COLO829 (cell line): ENCODE results near the gene KRTAP3-1.
"Not testable (repeated sequence)": the region's sequence is repeated elsewhere in the genome, so short reads cannot be mapped to it uniquely, and the experiment has no call there.

ENCODE experiments used
- DNase-seq: peaks from one replicate; pipeline ENCODE4 v3.0.0; 2012; ENCODE audit warnings: low spot score

KRTAP3-1 gene

GRCh38 chr17:41008811-41009210 is at the start of gene KRTAP3-1:
Gene KRTAP3-1 (minus strand): TSS chr17:41009128. CDS start chr17:41009074, 54 bp downstream.
- no peak for DNase-seq

- DNase-seq = no peak
Measured at GRCh38 chr17:41057547-41057946, 48.6 kb upstream of the KRTAP3-1 start.

- DNase-seq = not testable (repeated sequence)
Measured at GRCh38 chr17:41055130-41055529, 46.2 kb upstream of the KRTAP3-1 start, which contains the start of gene KRTAP2-2. Gene KRTAP2-2 (minus strand): TSS chr17:41055230. CDS start chr17:41055211, 19 bp downstream.

- not testable (repeated sequence) for DNase-seq
Measured at GRCh38 chr17:41054556-41054955, 45.6 kb upstream of the KRTAP3-1 start.

- DNase-seq = no peak
Measured at GRCh38 chr17:41054025-41054424, 45.1 kb upstream of the KRTAP3-1 start.

GRCh38 chr17:41052566-41052965 is 43.6 kb upstream of the KRTAP3-1 start:
- DNase-seq = no peak

- DNase-seq = no peak
Measured at GRCh38 chr17:41049110-41049509, 40.2 kb upstream of the KRTAP3-1 start.

GRCh38 chr17:41048441-41048840 is 39.5 kb upstream of the KRTAP3-1 start:
- peak; percentile 12 for DNase-seq

- not testable (repeated sequence) for DNase-seq
Measured at GRCh38 chr17:41046735-41047465, 38.0 kb upstream of the KRTAP3-1 start, which contains the start of gene KRTAP2-1. Gene KRTAP2-1 (minus strand): TSS chr17:41047316. CDS start chr17:41047267, 49 bp downstream.

GRCh38 chr17:41042953-41043352 is 34.0 kb upstream of the KRTAP3-1 start:
- no peak for DNase-seq

GRCh38 chr17:41040783-41041571 is 32.0 kb upstream of the KRTAP3-1 start, which contains the start of gene KRTAP1-1:
Gene KRTAP1-1 (minus strand): TSS chr17:41041450. CDS start chr17:41041397, 53 bp downstream.
- DNase-seq = not testable (repeated sequence)

- DNase-seq = no peak
Measured at GRCh38 chr17:41037853-41038350, 29.0 kb upstream of the KRTAP3-1 start.

GRCh38 chr17:41034346-41034935 is 25.5 kb upstream of the KRTAP3-1 start, which contains the start of gene KRTAP1-3:
Gene KRTAP1-3 (minus strand): TSS chr17:41034874. CDS start chr17:41034821, 53 bp downstream.
- DNase-seq = not testable (repeated sequence)

- no peak for DNase-seq
Measured at GRCh38 chr17:41029633-41030245, 20.8 kb upstream of the KRTAP3-1 start, which contains the start of gene KRTAP1-4. Gene KRTAP1-4 (minus strand): TSS chr17:41030195. CDS start chr17:41030078, 117 bp downstream.

- no peak for DNase-seq
Measured at GRCh38 chr17:41026715-41027471, 18.0 kb upstream of the KRTAP3-1 start, which contains the start of gene KRTAP1-5. Gene KRTAP1-5 (minus strand): TSS chr17:41027208. CDS start chr17:41027155, 53 bp downstream.

- DNase-seq = no peak
Measured at GRCh38 chr17:41024697-41025096, 15.8 kb upstream of the KRTAP3-1 start.

- DNase-seq = no peak
Measured at GRCh38 chr17:41020336-41020735, 11.4 kb upstream of the KRTAP3-1 start.

- no peak for DNase-seq
Measured at GRCh38 chr17:41019415-41019814, 10.5 kb upstream of the KRTAP3-1 start.

- no peak for DNase-seq
Measured at GRCh38 chr17:41018541-41018940, 9.6 kb upstream of the KRTAP3-1 start.

GRCh38 chr17:41016578-41017215 is 7.8 kb upstream of the KRTAP3-1 start:
- no peak for DNase-seq
